Activated CD8-positive, alpha-beta memory T cell treated with anti-CD3 and anti-CD28 coated beads, Interleukin-2, amount 10 ng/mL, durations not matched to agents 7 days and 5 days (primary cell): Measurements from ENCODE around the gene SINHCAF. TPM values are rescaled to one million over a fixed set of nuclear protein-coding genes. Genes with fewer than 3 reads are reported as not detected.
"Not testable (repeated sequence)": the region's sequence is repeated elsewhere in the genome, so short reads cannot be mapped to it uniquely, and the experiment has no call there.

ENCODE experiments used
- ATAC-seq: fragments of 150-1000 bp; cut with Tn5 transposase; one replicate; pipeline ENCODE4 v1.10.0; 2021; ENCODE audit warnings: moderate library complexity
- CTCF ChIA-PET: fragments of 350-600 bp; sonication (Branson Sonifier 250); formaldehyde crosslinking; loops from one replicate; lab custom pipeline; 2021; ENCODE audit warnings: antibody characterized with exemption; lab: Charles Lee
- DNase-seq: peaks from one replicate; pipeline ENCODE4 v3.0.0-alpha.2; 2020
- H3K27ac Mint-ChIP-seq: one replicate; pipeline ENCODE4 v1.8.0; 2021; ENCODE audit warnings: mild to moderate bottlenecking, mixed read lengths
- H3K27me3 Mint-ChIP-seq: one replicate; pipeline ENCODE4 v1.8.0; 2021; ENCODE audit warnings: mixed read lengths
- H3K36me3 Mint-ChIP-seq: one replicate; pipeline ENCODE4 v1.8.0; 2021; ENCODE audit warnings: mild to moderate bottlenecking, mixed read lengths
- H3K4me1 Mint-ChIP-seq: one replicate; pipeline ENCODE4 v1.8.0; 2021; ENCODE audit warnings: mixed read lengths
- H3K4me3 Mint-ChIP-seq: one replicate; pipeline ENCODE4 v1.8.0; 2021; ENCODE audit warnings: mild to moderate bottlenecking, moderate library complexity, mixed read lengths
- H3K9me3 Mint-ChIP-seq: one replicate; pipeline ENCODE4 v1.8.0; 2022; ENCODE audit warnings: low read depth, mixed read lengths
- total RNA-seq, 2 experiments: library from RNA; stranded (reverse); gene quantifications; one replicate each; pipeline ENCODE4 v1.2.3, GENCODE V29; 2021

Gene SINHCAF
- total RNA-seq, 2 experiments from 2014 or later, result 78.5 to 120 TPM

- Mint-ChIP-seq H3K27ac (no peak overlapping the region), H3K27me3 (peaks cover 34% of the 10 kb centered on the region), H3K9me3 (no peaks in the 10 kb centered on the region), H3K4me3 (no peak overlapping the region), H3K36me3 (no peaks in the 10 kb centered on the region), H3K4me1 (peaks cover 13% of the 10 kb centered on the region)
- DNase-seq, result peak; percentile 73
- CTCF ChIA-PET, result interaction anchor here (1.7 to 4.0 kb wide), 5 partner anchors 12 to 394 kb away, joined by 5 to 23 read pairs (median 13); no protein-coding TSS in a partner anchor
- ATAC-seq, result peak; percentile 86
Measured at GRCh38 chr12:31238764-31239387, 87.1 kb downstream of the SINHCAF start.

- not testable (repeated sequence) for H3K9me3 Mint-ChIP-seq, H3K27ac Mint-ChIP-seq, ATAC-seq, H3K4me3 Mint-ChIP-seq, H3K36me3 Mint-ChIP-seq, DNase-seq
- H3K4me1 Mint-ChIP-seq, result peaks cover 13% of the 10 kb centered on the region
- H3K27me3 Mint-ChIP-seq, result peaks cover 34% of the 10 kb centered on the region
- CTCF ChIA-PET, result interaction anchor here (2.6 to 4.0 kb wide), 4 partner anchors 13 to 391 kb away, joined by 12 to 23 read pairs (median 14); no protein-coding TSS in a partner anchor
Measured at GRCh38 chr12:31238333-31238732, 87.6 kb downstream of the SINHCAF start.

- CTCF ChIA-PET, result interaction anchor here (2.6 to 4.0 kb wide), 4 partner anchors 14 to 390 kb away, joined by 12 to 23 read pairs (median 14); no protein-coding TSS in a partner anchor
- no peak for ATAC-seq
- peaks cover 37% of the 10 kb centered on the region for H3K27me3 Mint-ChIP-seq
- H3K27ac Mint-ChIP-seq, result no peak overlapping the region
- no peaks in the 10 kb centered on the region for H3K9me3 Mint-ChIP-seq
- no peak for DNase-seq
- H3K4me1 Mint-ChIP-seq, result peaks cover 13% of the 10 kb centered on the region
- H3K36me3 Mint-ChIP-seq, result no peaks in the 10 kb centered on the region
- H3K4me3 Mint-ChIP-seq, result no peak overlapping the region
Measured at GRCh38 chr12:31236998-31237637, 88.8 kb downstream of the SINHCAF start.

GRCh38 chr12:31235868-31236395 lies 90.0 kb downstream of the SINHCAF start:
- ATAC-seq, result no peak
- Mint-ChIP-seq H3K9me3 (no peaks in the 10 kb centered on the region), H3K27ac (no peak overlapping the region), H3K36me3 (no peaks in the 10 kb centered on the region), H3K4me3 (no peak overlapping the region), H3K4me1 (peaks cover 13% of the 10 kb centered on the region), H3K27me3 (peaks cover 33% of the 10 kb centered on the region)
- no peak for DNase-seq
- CTCF ChIA-PET, result interaction anchor here (0.5 to 3.9 kb wide), 3 partner anchors 17 to 116 kb away, joined by 3 to 13 read pairs (median 3); no protein-coding TSS in a partner anchor

- Mint-ChIP-seq H3K36me3 (no peaks in the 10 kb centered on the region), H3K27ac (no peak overlapping the region), H3K4me3 (no peak overlapping the region), H3K9me3 (no peaks in the 10 kb centered on the region), H3K4me1 (peaks cover 13% of the 10 kb centered on the region), H3K27me3 (peaks cover 32% of the 10 kb centered on the region)
- CTCF ChIA-PET, result interaction anchor here (0.8 kb wide), 1 partner anchor 18 kb away, joined by 3 read pairs; no protein-coding TSS in a partner anchor
- DNase-seq, result no peak
- ATAC-seq, result no peak
Measured at GRCh38 chr12:31234955-31235867, 90.7 kb downstream of the SINHCAF start.

GRCh38 chr12:31234053-31234840 lies 91.7 kb downstream of the SINHCAF start:
- Mint-ChIP-seq H3K4me1 (peaks cover 13% of the 10 kb centered on the region), H3K4me3 (no peak overlapping the region), H3K36me3 (no peaks in the 10 kb centered on the region), H3K27me3 (peaks cover 32% of the 10 kb centered on the region), H3K27ac (no peak overlapping the region), H3K9me3 (no peaks in the 10 kb centered on the region)
- DNase-seq (no peak), ATAC-seq (no peak)
- CTCF ChIA-PET, result no interaction called here

GRCh38 chr12:31233061-31233730 lies 92.8 kb downstream of the SINHCAF start:
- DNase-seq, result no peak
- CTCF ChIA-PET, result no interaction called here
- Mint-ChIP-seq H3K27ac (no peak overlapping the region), H3K4me3 (no peak overlapping the region), H3K36me3 (no peaks in the 10 kb centered on the region), H3K9me3 (no peaks in the 10 kb centered on the region), H3K4me1 (peaks cover 11% of the 10 kb centered on the region), H3K27me3 (peaks cover 32% of the 10 kb centered on the region)
- no peak for ATAC-seq

- Mint-ChIP-seq H3K9me3 (no peaks in the 10 kb centered on the region), H3K27me3 (peaks cover 26% of the 10 kb centered on the region), H3K36me3 (no peaks in the 10 kb centered on the region), H3K4me3 (no peak overlapping the region), H3K27ac (no peak overlapping the region), H3K4me1 (peaks cover 8% of the 10 kb centered on the region)
- CTCF ChIA-PET, result interaction anchor here (1.0 kb wide), 1 partner anchor 40 kb away, joined by 3 read pairs; no protein-coding TSS in a partner anchor
- ATAC-seq (no peak), DNase-seq (no peak)
Measured at GRCh38 chr12:31232361-31232965, 93.5 kb downstream of the SINHCAF start.

GRCh38 chr12:31231611-31232360 lies 94.2 kb downstream of the SINHCAF start:
- H3K4me1 Mint-ChIP-seq, result peaks cover 2% of the 10 kb centered on the region

More at GRCh38 chr12:31231611-31232360, 94.2 kb downstream of the SINHCAF start:
- DNase-seq, result no peak
- no peak for ATAC-seq
- CTCF ChIA-PET, result interaction anchor here (1.0 kb wide), 1 partner anchor 40 kb away, joined by 3 read pairs; no protein-coding TSS in a partner anchor
- H3K27me3 Mint-ChIP-seq, result peaks cover 21% of the 10 kb centered on the region
- H3K27ac Mint-ChIP-seq, result no peak overlapping the region
- no peaks in the 10 kb centered on the region for H3K36me3 Mint-ChIP-seq
- no peak overlapping the region for H3K4me3 Mint-ChIP-seq
- H3K9me3 Mint-ChIP-seq, result no peaks in the 10 kb centered on the region
